ENCODE results near the gene SCYGR4. TPM values are rescaled to one million over a fixed set of nuclear protein-coding genes. Genes with fewer than 3 reads are reported as not detected.

SCYGR4 gene
- total RNA-seq, 4 donors from 2014 or later, result not detected

DNA sequence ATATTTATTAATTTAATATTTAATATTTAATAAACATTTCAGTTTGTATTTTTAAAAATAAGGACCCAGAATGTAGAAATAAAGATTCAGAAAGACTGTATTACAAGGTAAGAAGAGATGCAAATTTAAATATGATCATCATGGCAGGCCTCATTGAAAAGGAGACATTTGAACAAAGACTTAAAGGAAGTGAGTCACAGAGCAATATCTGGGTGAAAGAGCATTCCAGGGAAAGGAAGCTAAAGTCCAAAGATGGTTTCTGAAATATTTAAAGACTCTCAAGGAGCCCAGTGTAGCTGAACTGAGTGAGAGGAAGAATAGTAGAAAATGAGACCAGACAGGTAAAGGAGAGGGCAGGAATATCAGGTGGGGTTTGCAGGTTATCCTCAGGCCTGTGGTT is 5.9 kb downstream of the SCYGR4 start:
- Histone ChIP-seq H3K36me3 (no peaks in the 10 kb centered on the region), H3K27ac (no peak overlapping the region), H3K9me3 (no peaks in the 10 kb centered on the region), H3K4me1 (no peaks in the 10 kb centered on the region), H3K27me3 (no peaks in the 10 kb centered on the region), H3K4me3 (no peak overlapping the region)
- TF ChIP-seq CTCF (IDR thresholded peaks at IDR 0.05) (no peak), POLR2A (IDR thresholded peaks at IDR 0.05) (no peak)
- no peak for DNase-seq
- intact Hi-C loops (cut with DNase I), result no loop called here

DNA sequence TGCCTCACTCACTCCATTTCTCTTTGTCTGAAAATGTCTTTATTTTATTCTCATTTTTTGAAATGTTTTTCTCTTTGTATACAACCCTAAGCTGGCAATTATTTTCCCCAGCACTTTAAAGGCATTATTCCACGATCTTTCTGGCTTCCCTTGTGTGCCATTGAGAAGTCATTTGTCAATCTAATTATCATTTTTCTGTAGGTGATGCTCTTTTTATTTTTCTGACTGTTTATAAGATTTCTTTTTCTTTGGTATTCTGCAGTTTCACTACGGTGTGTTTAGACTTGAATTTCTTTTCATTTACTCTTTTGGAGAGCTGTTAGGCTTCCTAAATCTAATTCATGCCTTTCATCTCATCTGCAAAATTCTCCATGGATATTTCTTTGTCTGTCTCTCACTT is 8.1 kb downstream of the SCYGR4 start:
- no peaks in the 10 kb centered on the region for H3K9me3 ChIP-seq
- no peaks in the 10 kb centered on the region for H3K4me1 ChIP-seq
- H3K4me3 ChIP-seq, result no peak overlapping the region
- H3K27me3 ChIP-seq, result peaks cover 0 to 5% (median 0%) of the 10 kb centered on the region in 4 donors
- TF ChIP-seq POLR2A (IDR thresholded peaks at IDR 0.05) (no peak), CTCF (IDR thresholded peaks at IDR 0.05) (no peak)
- DNase-seq, result no peak
- no peak overlapping the region for H3K27ac ChIP-seq
- intact Hi-C loops (cut with DNase I), result no loop called here
- H3K36me3 ChIP-seq, result no peaks in the 10 kb centered on the region
- 38 to 48% methylated on average over 2 of the region's 2 CpGs for WGBS, 2 donors

DNA sequence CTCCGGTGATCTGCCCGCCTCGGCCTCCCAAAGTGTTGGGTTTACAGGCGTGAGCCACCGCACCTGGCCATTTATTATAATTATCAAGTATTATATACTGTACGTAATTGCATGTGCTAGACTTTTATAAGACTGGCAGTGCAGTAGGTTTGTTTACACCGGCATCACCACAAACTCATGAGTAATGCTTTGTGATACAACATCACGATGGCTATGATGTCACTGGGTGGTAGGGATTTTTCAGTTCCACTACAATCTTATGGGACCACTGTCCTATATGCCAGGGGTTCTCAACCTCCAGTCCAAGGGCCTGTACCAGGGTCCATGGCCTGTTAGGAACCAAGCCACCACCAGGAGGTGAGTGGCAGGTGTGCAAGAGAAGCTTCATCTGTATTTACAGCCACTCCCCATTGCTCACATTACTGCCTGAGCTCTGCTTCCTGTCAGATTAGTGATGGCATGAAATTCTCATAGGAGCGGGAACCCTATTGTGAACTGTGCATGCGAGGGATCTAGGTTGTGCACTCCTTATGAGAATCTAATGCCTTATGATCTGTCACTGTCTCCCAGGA is 9.4 kb downstream of the SCYGR4 start:
- Histone ChIP-seq H3K27ac (no peak overlapping the region), H3K27me3 (peaks cover 0 to 8% (median 0%) of the 10 kb centered on the region in 4 donors), H3K4me1 (no peaks in the 10 kb centered on the region), H3K4me3 (no peak overlapping the region), H3K9me3 (no peaks in the 10 kb centered on the region), H3K36me3 (no peaks in the 10 kb centered on the region)
- TF ChIP-seq CTCF (IDR thresholded peaks at IDR 0.05) (peak in 1 of 6 experiments; percentile 21), POLR2A (IDR thresholded peaks at IDR 0.05) (no peak)
- DNase-seq, result no peak
- intact Hi-C loops (cut with DNase I), result no loop called here
- 85 to 91% methylated on average over 10 of the region's 10 CpGs for WGBS, 2 donors

GRCh38 chr2:227627769-227628168 is 10.5 kb downstream of the SCYGR4 start:
- intact Hi-C loops (cut with DNase I), result no loop called here
- TF ChIP-seq CTCF (IDR thresholded peaks at IDR 0.05), result no peak
- no peak for TF ChIP-seq POLR2A (IDR thresholded peaks at IDR 0.05)

GRCh38 chr2:227629435-227629834 is 12.1 kb downstream of the SCYGR4 start:
- Histone ChIP-seq H3K36me3 (no peaks in the 10 kb centered on the region), H3K4me1 (no peaks in the 10 kb centered on the region), H3K27ac (no peak overlapping the region), H3K4me3 (no peak overlapping the region), H3K9me3 (no peaks in the 10 kb centered on the region), H3K27me3 (peaks cover 0 to 8% (median 0%) of the 10 kb centered on the region in 4 donors)
- intact Hi-C loops (cut with DNase I), result no loop called here
- WGBS, 2 donors, result 68 to 70% methylated on average over 7 of the region's 7 CpGs
- no peak for DNase-seq
- TF ChIP-seq CTCF (IDR thresholded peaks at IDR 0.05) (no peak), POLR2A (IDR thresholded peaks at IDR 0.05) (no peak)

More at GRCh38 chr2:227627769-227628168, 10.5 kb downstream of the SCYGR4 start:
- WGBS, 2 donors, result 82 to 84% methylated on average over 3 of the region's 3 CpGs
- Histone ChIP-seq H3K4me1 (no peaks in the 10 kb centered on the region), H3K27me3 (peaks cover 0 to 8% (median 0%) of the 10 kb centered on the region in 4 donors), H3K36me3 (no peaks in the 10 kb centered on the region), H3K4me3 (no peak overlapping the region), H3K9me3 (no peaks in the 10 kb centered on the region), H3K27ac (no peak overlapping the region)
- no peak for DNase-seq

All from esophagus squamous epithelium (tissue), 5 donors.